Choroid plexus epithelial cell (primary cell): ENCODE results near the gene FBXO10.
"Not testable (repeated sequence)": the region's sequence is repeated elsewhere in the genome, so short reads cannot be mapped to it uniquely, and the experiment has no call there.

Source experiments
- DNase-seq: peaks from one replicate; pipeline ENCODE4 v3.0.0-alpha.2; 2010; ENCODE audit warnings: low read depth
- H3K4me3 ChIP-seq: 2 replicates; pipeline ENCODE4 v1.5.1; 2011; ENCODE audit warnings: low read depth, mild to moderate bottlenecking, control low read depth, low read length, moderate library complexity
- TF ChIP-seq, protein P1 (sequence below): conservative IDR thresholded peaks from 2 replicates; pipeline ENCODE4 v1.5.1; 2011; ENCODE audit warnings: low read depth, mild to moderate bottlenecking, control low read depth, inconsistent platforms, low read length, moderate library complexity

Gene FBXO10

DNA sequence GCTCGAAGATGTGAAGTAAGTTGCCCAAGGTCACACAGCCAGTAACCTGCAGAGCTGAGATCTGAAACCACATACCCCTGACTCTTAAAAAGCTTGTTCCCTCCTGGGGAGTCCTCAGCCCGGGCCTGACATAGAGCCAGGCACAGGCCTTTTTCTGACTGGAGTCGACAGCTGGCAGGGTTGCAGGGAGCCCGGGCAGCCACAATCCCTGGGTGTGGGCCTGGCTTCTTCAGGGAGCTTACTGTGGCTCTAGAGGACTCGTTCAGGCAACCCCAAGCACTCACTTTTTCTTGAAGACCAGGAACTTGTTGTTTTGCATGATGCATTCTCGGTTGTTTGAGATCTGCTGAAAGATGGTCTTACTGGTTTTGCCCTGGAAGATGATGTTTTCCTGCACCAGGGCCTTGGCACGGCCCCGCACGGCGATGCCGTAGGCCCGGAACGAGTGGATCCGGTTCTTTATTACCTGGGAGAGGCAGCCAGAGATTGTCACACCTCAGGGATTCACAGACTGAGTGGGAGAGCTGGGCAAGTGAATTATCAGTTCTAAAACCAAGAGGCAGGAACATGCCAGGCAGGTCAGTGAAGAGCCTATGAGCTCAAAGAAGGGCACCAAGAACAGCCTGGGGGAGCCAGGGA lies 60.4 kb downstream of the FBXO10 start:
- no peak overlapping the region for H3K4me3 ChIP-seq
- DNase-seq: no peak
- TF ChIP-seq, protein P1, sequence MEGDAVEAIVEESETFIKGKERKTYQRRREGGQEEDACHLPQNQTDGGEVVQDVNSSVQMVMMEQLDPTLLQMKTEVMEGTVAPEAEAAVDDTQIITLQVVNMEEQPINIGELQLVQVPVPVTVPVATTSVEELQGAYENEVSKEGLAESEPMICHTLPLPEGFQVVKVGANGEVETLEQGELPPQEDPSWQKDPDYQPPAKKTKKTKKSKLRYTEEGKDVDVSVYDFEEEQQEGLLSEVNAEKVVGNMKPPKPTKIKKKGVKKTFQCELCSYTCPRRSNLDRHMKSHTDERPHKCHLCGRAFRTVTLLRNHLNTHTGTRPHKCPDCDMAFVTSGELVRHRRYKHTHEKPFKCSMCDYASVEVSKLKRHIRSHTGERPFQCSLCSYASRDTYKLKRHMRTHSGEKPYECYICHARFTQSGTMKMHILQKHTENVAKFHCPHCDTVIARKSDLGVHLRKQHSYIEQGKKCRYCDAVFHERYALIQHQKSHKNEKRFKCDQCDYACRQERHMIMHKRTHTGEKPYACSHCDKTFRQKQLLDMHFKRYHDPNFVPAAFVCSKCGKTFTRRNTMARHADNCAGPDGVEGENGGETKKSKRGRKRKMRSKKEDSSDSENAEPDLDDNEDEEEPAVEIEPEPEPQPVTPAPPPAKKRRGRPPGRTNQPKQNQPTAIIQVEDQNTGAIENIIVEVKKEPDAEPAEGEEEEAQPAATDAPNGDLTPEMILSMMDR: no peak

DNA sequence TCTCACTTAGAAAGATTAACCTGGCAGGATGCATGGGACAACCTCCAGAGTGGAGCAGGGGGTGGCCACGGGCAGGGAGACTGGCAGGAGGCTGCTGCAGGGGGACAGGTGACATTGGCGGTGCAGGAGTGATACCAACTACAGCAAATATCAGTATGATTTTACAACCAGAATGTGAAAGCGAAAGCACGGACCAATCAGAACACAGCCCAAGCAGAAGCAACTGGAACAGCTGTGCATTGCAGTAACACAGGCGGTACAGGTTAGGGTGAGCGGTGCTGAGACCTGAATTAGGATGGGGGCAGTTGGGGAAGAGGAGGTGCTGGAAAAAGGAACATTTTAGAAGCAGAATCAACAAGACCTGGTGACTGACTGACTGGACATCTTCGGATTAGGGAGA lies 61.2 kb downstream of the FBXO10 start:
- TF ChIP-seq, protein P1: no peak
- no peak for DNase-seq
- H3K4me3 ChIP-seq: no peak overlapping the region

DNA sequence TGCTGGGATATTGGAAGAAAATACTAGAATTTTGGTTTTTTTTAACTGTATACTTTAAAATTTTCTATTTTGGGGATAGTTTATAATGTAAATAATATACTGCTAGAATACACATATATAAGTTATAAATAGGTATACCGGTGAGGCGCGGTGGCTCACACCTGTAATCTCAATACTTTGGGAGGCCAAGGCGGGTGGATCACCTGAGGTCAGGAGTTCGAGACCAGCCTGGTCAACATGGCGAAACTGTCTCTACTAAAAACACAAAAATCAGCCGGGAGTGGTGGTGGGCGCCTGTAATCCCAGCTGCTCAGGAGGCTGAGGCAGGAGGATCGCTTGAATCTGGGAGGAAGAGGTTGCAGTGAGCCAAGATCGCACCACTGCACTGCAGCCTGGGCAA lies 61.8 kb downstream of the FBXO10 start:
- H3K4me3 ChIP-seq, DNase-seq: not testable (repeated sequence)

DNA sequence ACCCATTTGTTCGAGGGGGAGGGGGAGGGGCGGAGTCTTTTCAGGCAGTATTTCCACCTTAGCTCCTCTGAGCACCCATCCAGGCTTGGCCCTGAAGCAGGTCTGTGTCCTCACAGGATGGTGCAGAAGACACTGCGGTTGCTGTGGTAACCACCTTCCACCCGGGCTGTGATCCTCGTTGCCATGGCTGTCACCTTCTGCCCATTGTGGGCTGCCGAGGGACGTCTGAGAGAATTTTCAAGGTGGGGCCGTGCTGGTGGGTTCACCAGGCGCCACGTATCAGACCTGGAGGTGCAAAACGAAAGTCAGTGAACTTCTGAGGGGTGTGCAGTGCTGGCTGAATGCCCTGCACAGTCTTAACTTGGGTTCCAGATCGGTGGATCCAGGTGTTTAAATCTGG lies 63.7 kb downstream of the FBXO10 start:
- no peak for DNase-seq
- H3K4me3 ChIP-seq: no peak overlapping the region
- TF ChIP-seq, protein P1: no peak

DNA sequence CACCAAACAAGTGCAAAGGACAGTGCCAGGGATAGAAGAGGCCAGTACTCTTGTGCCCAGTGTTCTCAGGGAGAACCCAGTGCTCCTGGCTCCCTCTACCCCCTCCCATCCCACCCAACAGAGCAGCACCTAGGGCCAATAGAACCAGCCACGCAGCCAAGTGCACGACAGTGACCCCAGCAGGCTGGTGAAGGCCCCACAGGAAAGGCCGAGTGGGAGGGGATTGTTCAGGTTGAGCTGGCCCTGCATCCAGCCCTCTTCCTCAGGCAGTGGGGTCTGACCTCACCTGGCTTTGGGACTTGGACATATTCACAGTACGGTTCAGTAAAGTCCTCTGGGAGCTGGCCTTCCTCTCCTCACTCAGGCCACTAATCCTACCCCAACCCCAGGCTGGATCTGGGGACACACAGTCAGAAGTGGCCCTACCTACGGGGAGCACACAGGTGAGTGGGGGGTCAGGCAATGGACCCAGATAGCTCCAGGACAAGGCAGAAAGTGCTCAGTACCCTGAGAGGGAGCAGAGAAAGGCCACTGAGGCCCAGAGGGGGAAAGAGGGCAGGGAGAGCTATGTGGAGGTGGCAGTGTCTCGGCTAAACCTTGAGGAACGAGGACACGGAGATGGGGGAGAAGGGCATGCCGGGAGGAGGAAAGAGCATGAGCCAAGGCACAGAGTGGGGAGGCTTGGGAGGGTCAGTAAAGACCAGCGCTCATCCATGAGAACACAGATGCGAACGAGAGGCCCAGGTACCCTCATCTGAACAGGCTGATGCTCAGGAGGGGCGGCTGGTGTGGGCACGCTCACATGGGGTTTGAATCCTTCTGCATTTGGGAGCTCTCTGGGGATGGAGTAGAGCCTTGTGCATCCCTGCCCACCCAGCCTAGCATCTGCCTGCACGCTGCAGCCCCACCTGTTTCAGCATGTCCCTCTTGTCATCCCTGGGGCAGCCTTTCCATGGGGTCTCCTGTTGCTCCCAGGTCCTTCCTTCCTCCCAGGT lies 64.9 kb downstream of the FBXO10 start:
- H3K4me3 ChIP-seq: no peak overlapping the region
- TF ChIP-seq, protein P1: peak; percentile 28
- no peak for DNase-seq

DNA sequence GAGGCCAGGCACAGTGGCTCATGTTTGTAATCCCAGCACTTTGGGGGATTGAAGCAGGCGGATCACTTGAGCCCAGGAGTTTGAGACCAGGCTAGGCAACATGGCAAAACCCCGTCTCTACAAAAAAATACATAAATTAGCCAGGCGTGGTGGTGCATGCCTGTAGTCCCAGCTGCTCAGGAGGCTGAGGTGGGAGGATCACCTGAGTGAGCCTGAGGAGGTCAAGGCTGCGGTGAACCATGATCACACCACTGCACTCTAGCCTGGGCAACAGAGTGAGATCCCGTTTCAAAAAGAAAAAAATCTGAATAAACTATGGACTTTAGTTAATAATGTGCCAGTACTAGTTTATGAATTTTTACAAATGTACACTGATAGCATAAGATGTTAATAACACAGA lies 66.1 kb downstream of the FBXO10 start:
- DNase-seq, H3K4me3 ChIP-seq: not testable (repeated sequence)

DNA sequence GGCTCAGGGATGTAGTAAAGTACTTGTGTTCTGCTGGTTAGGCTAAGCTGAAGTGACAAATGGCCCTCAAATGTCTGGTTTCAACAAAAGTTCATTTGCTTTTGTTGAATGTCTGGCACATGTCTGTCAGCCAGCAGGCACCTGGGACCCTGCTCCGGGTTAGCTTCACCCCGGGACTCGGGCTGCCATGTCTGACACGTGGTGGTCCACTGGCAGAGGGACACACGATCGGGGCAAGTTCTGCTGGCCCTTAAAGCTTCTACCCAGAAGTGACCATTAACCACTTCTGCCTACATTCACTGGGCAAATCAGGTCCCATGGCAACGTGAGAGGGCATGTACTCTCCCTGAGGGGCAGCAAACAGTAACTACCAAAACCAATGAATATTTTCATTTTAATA lies 66.6 kb downstream of the FBXO10 start:
- DNase-seq: no peak
- TF ChIP-seq, protein P1: no peak
- no peak overlapping the region for H3K4me3 ChIP-seq

DNA sequence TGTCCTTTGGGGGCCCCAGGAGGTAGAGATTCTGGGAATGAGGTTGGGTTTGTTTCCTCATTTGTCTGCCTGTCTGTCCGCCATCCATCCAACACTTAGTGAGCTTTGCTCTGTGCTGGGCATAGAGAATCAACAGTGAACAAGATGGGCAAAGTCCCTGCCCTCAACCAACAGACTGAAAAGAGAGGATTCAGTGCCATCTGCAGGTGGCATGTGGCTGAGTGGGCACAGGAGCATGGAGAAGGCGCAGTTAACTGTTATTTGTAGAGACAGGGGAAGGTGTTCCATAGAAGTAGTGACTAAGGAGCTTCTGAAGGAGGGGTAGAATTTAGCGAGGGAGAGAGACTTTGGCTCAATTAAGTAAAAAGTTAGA lies 67.4 kb downstream of the FBXO10 start:
- no peak for DNase-seq
- TF ChIP-seq, protein P1: no peak
- H3K4me3 ChIP-seq: no peak overlapping the region
